ENCODE results near the gene TSPO. TPM values are rescaled to one million over a fixed set of nuclear protein-coding genes. Genes with fewer than 3 reads are reported as not detected.
A peak's percentile ranks its signal among the peaks of the same experiment; 100 is the strongest.

Gene TSPO
- total and polyA plus RNA-seq, 2 of the 13 experiments (the other 11 are each of a cell fraction or from before 2014, with no cell fraction given) = 0.46 to 1.4 TPM

GRCh38 chr22:43142880-43143562, 8.3 kb upstream of the TSPO start, which contains the start of gene MCAT (continued):
- TF ChIP-seq MED8 (CRISPR knock-in tag; IDR thresholded peaks at IDR 0.05; ENCODE audit: insufficient replicate concordance) (no peak), ZNF605 (CRISPR knock-in tag; IDR thresholded peaks at IDR 0.05) (no peak), ZKSCAN1 (IDR thresholded peaks at IDR 0.05; ENCODE audit: low read length) (no peak), NCOR1 (IDR thresholded peaks at IDR 0.05; ENCODE audit: borderline replicate concordance, low read length) (no peak), GLI4 (CRISPR knock-in tag; IDR thresholded peaks at IDR 0.05; ENCODE audit: borderline replicate concordance) (no peak; the same call in 1 of the 2 replicates), ZNF326 (CRISPR knock-in tag; IDR thresholded peaks at IDR 0.05; ENCODE audit: borderline replicate concordance) (no peak), ZNF704 (CRISPR knock-in tag; IDR thresholded peaks at IDR 0.05; ENCODE audit: borderline replicate concordance) (0 out of 2 replicates have a peak, but pooled peaks have one; percentile 67), ZFP1 (CRISPR knock-in tag; IDR thresholded peaks at IDR 0.05) (peak; percentile 43; the same call in 1 of the 2 replicates), MZF1 (CRISPR knock-in tag; IDR thresholded peaks at IDR 0.05; ENCODE audit: borderline replicate concordance) (no peak), ZNF574 (CRISPR knock-in tag; IDR thresholded peaks at IDR 0.05) (peak; percentile 91), DBP (CRISPR knock-in tag; IDR thresholded peaks at IDR 0.05; ENCODE audit: not compliant biosample characterization) (no peak), ZBTB25 (CRISPR knock-in tag; IDR thresholded peaks at IDR 0.05) (peak; percentile 95; the same call in 1 of the 2 replicates), NAIF1 (CRISPR knock-in tag; IDR thresholded peaks at IDR 0.05; ENCODE audit: borderline replicate concordance) (no peak), CENPBD1 (CRISPR knock-in tag; IDR thresholded peaks at IDR 0.05; ENCODE audit: borderline replicate concordance, low read depth) (no peak), RBM22 (optimal IDR thresholded peaks at IDR 0.05; ENCODE audit: low read length) (peak; percentile 90), BRCA1 (CRISPR knock-in tag; IDR thresholded peaks at IDR 0.05) (no peak), SCMH1 (CRISPR knock-in tag; IDR thresholded peaks at IDR 0.05; ENCODE audit: borderline replicate concordance) (no peak), MXD3 (CRISPR knock-in tag; IDR thresholded peaks at IDR 0.05) (peak; percentile 81), JDP2 (CRISPR knock-in tag; IDR thresholded peaks at IDR 0.05; ENCODE audit: borderline replicate concordance) (no peak), NFRKB (IDR thresholded peaks at IDR 0.05) (no peak), PLRG1 (conservative IDR thresholded peaks at IDR 0.05) (no peak), SATB2 (CRISPR knock-in tag; IDR thresholded peaks at IDR 0.05) (no peak), CCDC6 (CRISPR knock-in tag; IDR thresholded peaks at IDR 0.05) (no peak; the same call in 1 of the 2 replicates), BRD4 (CRISPR knock-in tag; IDR thresholded peaks at IDR 0.05) (peak; percentile 78; the same call in 1 of the 2 replicates)

All from HepG2 (cell line).